AG10803 (cell line): Measurements from ENCODE around the gene ADCY4.

ENCODE experiments used
- DNase-seq: peaks from one replicate; pipeline ENCODE4 v3.0.0; 2010; ENCODE audit warnings: low read depth
- H3K4me3 ChIP-seq: 2 replicates; pipeline ENCODE4 v1.5.1; 2011; ENCODE audit warnings: mild to moderate bottlenecking, low read length, control low read depth
- CTCF ChIP-seq: conservative IDR thresholded peaks from 2 replicates; pipeline ENCODE4 v1.5.1; 2011; ENCODE audit warnings: mild to moderate bottlenecking, low read length, control low read depth, inconsistent platforms

ADCY4 gene

GRCh38 chr14:24277071-24277470 lies 57.8 kb downstream of the ADCY4 start:
- no peak for DNase-seq
- TF ChIP-seq CTCF, result no peak
- no peak overlapping the region for H3K4me3 ChIP-seq

- TF ChIP-seq CTCF, result no peak
- DNase-seq, result no peak
- H3K4me3 ChIP-seq, result no peak overlapping the region
Measured at GRCh38 chr14:24274101-24274543, 60.7 kb downstream of the ADCY4 start.

GRCh38 chr14:24273422-24273998 lies 61.4 kb downstream of the ADCY4 start:
- DNase-seq, result no peak
- no peak for TF ChIP-seq CTCF
- no peak overlapping the region for H3K4me3 ChIP-seq

GRCh38 chr14:24272467-24272866 lies 62.4 kb downstream of the ADCY4 start:
- DNase-seq, result no peak
- H3K4me3 ChIP-seq, result no peak overlapping the region
- TF ChIP-seq CTCF, result no peak

GRCh38 chr14:24271834-24272263 lies 63.0 kb downstream of the ADCY4 start:
- H3K4me3 ChIP-seq, result peak overlapping the region; percentile 97
- no peak for TF ChIP-seq CTCF
- DNase-seq, result no peak

- peak; percentile 64 for TF ChIP-seq CTCF
- peak; percentile 86 for DNase-seq
- peak within 1 kb of the TSS; percentile 97 for H3K4me3 ChIP-seq
Measured at GRCh38 chr14:24271134-24271833, 63.6 kb downstream of the ADCY4 start, which contains the start of gene RABGGTA. Gene RABGGTA, minus strand, starts transcription at chr14:24271597. Its CDS starts 482 bp downstream, at chr14:24271115.
